GM18861 (cell line): Measurements from ENCODE around the gene ZMIZ1.

Experiments
- ATAC-seq: cut with Tn5 transposase; IDR thresholded peaks from one replicate; pipeline ENCODE4 v1.9.1; 2021; ENCODE audit not compliant: unreplicated experiment

ZMIZ1 gene

GRCh38 chr10:79167537-79167936 lies 98.8 kb downstream of the ZMIZ1 start:
- ATAC-seq, result no peak

GRCh38 chr10:79168210-79168609 lies 99.4 kb downstream of the ZMIZ1 start:
- ATAC-seq, result no peak

GRCh38 chr10:79170226-79170752 lies 101.5 kb downstream of the ZMIZ1 start:
- ATAC-seq, result no peak

GRCh38 chr10:79170993-79171392 lies 102.2 kb downstream of the ZMIZ1 start:
- ATAC-seq, result no peak

- ATAC-seq, result no peak
These were observed 102.7 kb downstream of the ZMIZ1 start for GRCh38 chr10:79171504-79171903.

GRCh38 chr10:79172881-79173280 lies 104.1 kb downstream of the ZMIZ1 start:
- ATAC-seq, result no peak

- no peak for ATAC-seq
These were observed 105.0 kb downstream of the ZMIZ1 start for GRCh38 chr10:79173582-79174262.

GRCh38 chr10:79176052-79176501 lies 107.3 kb downstream of the ZMIZ1 start:
- no peak for ATAC-seq

- no peak for ATAC-seq
These were observed 108.3 kb downstream of the ZMIZ1 start for GRCh38 chr10:79176949-79177602.

GRCh38 chr10:79178070-79178576 lies 109.4 kb downstream of the ZMIZ1 start:
- no peak for ATAC-seq

GRCh38 chr10:79178614-79179163 lies 109.9 kb downstream of the ZMIZ1 start:
- no peak for ATAC-seq

- no peak for ATAC-seq
These were observed 110.6 kb downstream of the ZMIZ1 start for GRCh38 chr10:79179164-79179956.

- ATAC-seq, result no peak
These were observed 111.2 kb downstream of the ZMIZ1 start for GRCh38 chr10:79179957-79180309.

GRCh38 chr10:79180414-79181221 lies 111.9 kb downstream of the ZMIZ1 start:
- ATAC-seq, result no peak

GRCh38 chr10:79181227-79181626 lies 112.5 kb downstream of the ZMIZ1 start:
- no peak for ATAC-seq

GRCh38 chr10:79181698-79182521 lies 113.1 kb downstream of the ZMIZ1 start:
- no peak for ATAC-seq

- ATAC-seq, result no peak
These were observed 114.2 kb downstream of the ZMIZ1 start for GRCh38 chr10:79182781-79183467.

GRCh38 chr10:79183468-79183865 lies 114.7 kb downstream of the ZMIZ1 start:
- ATAC-seq, result no peak

- ATAC-seq, result no peak
These were observed 115.4 kb downstream of the ZMIZ1 start for GRCh38 chr10:79184145-79184625.
